ENCODE data around the gene KIF5B.
A peak's percentile ranks its signal among the peaks of the same experiment; 100 is the strongest.

KIF5B gene

GRCh38 chr10:32017044-32017443 is 39.2 kb downstream of the KIF5B start:
- no peak; the same call in 1 of the 2 replicates for TF ChIP-seq CTCF (IDR thresholded peaks at IDR 0.05)

GRCh38 chr10:32015386-32015785 is 40.8 kb downstream of the KIF5B start:
- TF ChIP-seq CTCF (IDR thresholded peaks at IDR 0.05): no peak

- no peak for TF ChIP-seq CTCF (IDR thresholded peaks at IDR 0.05)
Observed at GRCh38 chr10:32007026-32007425, 49.2 kb downstream of the KIF5B start.

- peak; percentile 60 for TF ChIP-seq CTCF (IDR thresholded peaks at IDR 0.05)
Observed at GRCh38 chr10:32005050-32005449, 51.2 kb downstream of the KIF5B start.

- no peak for TF ChIP-seq CTCF (IDR thresholded peaks at IDR 0.05)
Observed at GRCh38 chr10:32004161-32004591, 52.0 kb downstream of the KIF5B start.

GRCh38 chr10:32002531-32002930 is 53.7 kb downstream of the KIF5B start:
- TF ChIP-seq CTCF (IDR thresholded peaks at IDR 0.05): no peak

GRCh38 chr10:32000937-32001336 is 55.3 kb downstream of the KIF5B start:
- no peak for TF ChIP-seq CTCF (IDR thresholded peaks at IDR 0.05)

- TF ChIP-seq CTCF (IDR thresholded peaks at IDR 0.05): no peak
Observed at GRCh38 chr10:31999836-32000235, 56.4 kb downstream of the KIF5B start.

All from LNCAP (cell line).